Stimulated activated CD8-positive, alpha-beta memory T cell treated with anti-CD3 and anti-CD28 coated beads, Interleukin-15, amount 100 ng/mL, for 24 hours (primary cell): Measurements from ENCODE around the gene PYGO1.
"Not testable (repeated sequence)": the region's sequence is repeated elsewhere in the genome, so short reads cannot be mapped to it uniquely, and the experiment has no call there.

Experiments
- DNase-seq: peaks from one replicate; pipeline ENCODE4 v3.0.0-alpha.2; 2020; ENCODE audit warnings: low read depth

Gene PYGO1

GRCh38 chr15:55505407-55505806 is 82.7 kb downstream of the PYGO1 start:
- DNase-seq: not testable (repeated sequence)

- no peak for DNase-seq
Observed at GRCh38 chr15:55499151-55499550, 89.0 kb downstream of the PYGO1 start.

GRCh38 chr15:55498109-55498938 is 89.8 kb downstream of the PYGO1 start:
- DNase-seq: peak; percentile 44

GRCh38 chr15:55496716-55497115 is 91.4 kb downstream of the PYGO1 start:
- DNase-seq: no peak

- no peak for DNase-seq
Observed at GRCh38 chr15:55494931-55495330, 93.2 kb downstream of the PYGO1 start.

GRCh38 chr15:55488952-55489600 is 99.1 kb downstream of the PYGO1 start:
- DNase-seq: not testable (repeated sequence)
